ENCODE data around the gene IQGAP2. TPM values are rescaled to one million over a fixed set of nuclear protein-coding genes. Genes with fewer than 3 reads are reported as not detected.

The IQGAP2 gene
- polyA plus RNA-seq, 1 experiment, result 0.01 TPM

DNA sequence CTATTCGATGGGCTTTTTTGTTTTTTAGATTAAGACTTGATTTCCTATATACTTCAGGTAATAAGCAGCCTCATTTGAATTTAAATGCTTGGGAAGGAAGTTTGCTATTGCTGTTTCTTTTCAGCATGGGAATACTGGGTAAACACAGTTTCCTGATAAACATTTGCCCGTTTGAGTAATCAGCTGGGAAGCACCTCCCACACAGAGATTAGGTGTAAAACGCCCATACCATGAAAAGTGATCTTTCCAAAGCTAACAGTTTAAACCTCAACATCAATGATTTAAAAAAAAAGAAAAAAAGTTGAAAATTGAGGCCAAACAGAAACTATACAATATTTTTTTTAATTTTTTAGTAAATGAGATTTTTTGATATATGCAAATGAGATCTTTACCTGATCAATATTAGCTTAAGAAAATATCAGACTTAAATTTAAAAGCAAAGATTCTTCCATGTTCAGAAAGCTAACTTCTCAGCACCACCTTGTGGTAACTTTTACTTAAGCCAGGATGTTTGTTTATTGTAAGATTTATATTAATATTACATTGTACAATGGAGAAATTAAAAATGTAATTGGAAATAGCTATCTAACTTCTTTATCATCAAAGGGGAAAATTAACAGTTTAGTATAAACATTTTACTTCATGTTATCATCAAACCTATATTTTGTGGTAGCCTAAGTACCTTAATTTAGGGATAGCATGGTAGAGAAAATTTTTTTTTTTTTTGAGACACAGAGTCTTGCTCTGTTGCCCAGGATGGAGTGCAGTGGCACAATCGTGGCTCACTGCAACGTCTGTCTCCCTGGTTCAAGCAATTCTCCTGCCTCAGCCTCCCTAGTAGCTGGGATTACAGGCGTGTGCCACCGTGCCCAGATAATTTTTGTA, 180.3 kb downstream of the IQGAP2 start:
- TF ChIP-seq, protein P1, sequence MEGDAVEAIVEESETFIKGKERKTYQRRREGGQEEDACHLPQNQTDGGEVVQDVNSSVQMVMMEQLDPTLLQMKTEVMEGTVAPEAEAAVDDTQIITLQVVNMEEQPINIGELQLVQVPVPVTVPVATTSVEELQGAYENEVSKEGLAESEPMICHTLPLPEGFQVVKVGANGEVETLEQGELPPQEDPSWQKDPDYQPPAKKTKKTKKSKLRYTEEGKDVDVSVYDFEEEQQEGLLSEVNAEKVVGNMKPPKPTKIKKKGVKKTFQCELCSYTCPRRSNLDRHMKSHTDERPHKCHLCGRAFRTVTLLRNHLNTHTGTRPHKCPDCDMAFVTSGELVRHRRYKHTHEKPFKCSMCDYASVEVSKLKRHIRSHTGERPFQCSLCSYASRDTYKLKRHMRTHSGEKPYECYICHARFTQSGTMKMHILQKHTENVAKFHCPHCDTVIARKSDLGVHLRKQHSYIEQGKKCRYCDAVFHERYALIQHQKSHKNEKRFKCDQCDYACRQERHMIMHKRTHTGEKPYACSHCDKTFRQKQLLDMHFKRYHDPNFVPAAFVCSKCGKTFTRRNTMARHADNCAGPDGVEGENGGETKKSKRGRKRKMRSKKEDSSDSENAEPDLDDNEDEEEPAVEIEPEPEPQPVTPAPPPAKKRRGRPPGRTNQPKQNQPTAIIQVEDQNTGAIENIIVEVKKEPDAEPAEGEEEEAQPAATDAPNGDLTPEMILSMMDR (IDR thresholded peaks at IDR 0.05; ENCODE audit: insufficient read depth, low read depth, low read length), result peak; percentile 33; the same call in 1 of the 2 replicates
- H3K4me3 ChIP-seq (ENCODE audit: low read depth, low read length), result no peak overlapping the region
- ChIA-PET CTCF (interaction anchor here (0.6 to 3.0 kb wide), 13 partner anchors 9 to 189 kb away, joined by 3 to 10 read pairs (median 3); no protein-coding TSS in a partner anchor), POLR2A (no interaction called here)
- no peak for DNase-seq (ENCODE audit: low read depth)
- H3K27me3 ChIP-seq (ENCODE audit: control insufficient read depth, insufficient read depth, low read length), result peaks cover 7% of the 10 kb centered on the region
- H3K36me3 ChIP-seq (ENCODE audit: control insufficient read depth, insufficient read depth, low read length), result no peaks in the 10 kb centered on the region

DNA sequence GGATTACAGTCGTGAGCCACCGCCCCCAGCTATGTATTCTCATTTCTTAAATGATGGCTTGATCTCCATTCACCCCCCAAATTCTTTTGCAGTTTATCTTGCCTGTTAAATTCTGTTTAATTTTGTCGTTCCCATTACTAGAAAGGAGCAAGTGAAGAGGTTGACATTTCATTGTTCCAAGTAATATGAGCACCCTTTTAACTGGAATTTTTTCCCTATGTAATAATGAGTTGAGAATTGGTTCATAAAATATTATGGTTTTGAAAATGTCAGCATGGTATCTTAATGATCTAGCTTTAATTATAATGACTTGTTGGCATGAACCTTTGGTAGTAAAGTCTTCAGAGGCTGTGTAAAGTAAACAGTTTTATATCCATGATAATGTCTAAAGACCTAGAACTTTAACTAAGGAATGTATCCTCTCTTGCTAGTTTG, 182.7 kb downstream of the IQGAP2 start:
- DNase-seq (ENCODE audit: low read depth), result no peak
- Histone ChIP-seq H3K4me3 (ENCODE audit: low read depth, low read length) (no peak overlapping the region), H3K36me3 (ENCODE audit: control insufficient read depth, insufficient read depth, low read length) (no peaks in the 10 kb centered on the region), H3K27me3 (ENCODE audit: control insufficient read depth, insufficient read depth, low read length) (peaks cover 7% of the 10 kb centered on the region)
- ChIA-PET POLR2A (no interaction called here), CTCF (no interaction called here)
- TF ChIP-seq, protein P1 (IDR thresholded peaks at IDR 0.05; ENCODE audit: insufficient read depth, low read depth, low read length), result no peak

DNA sequence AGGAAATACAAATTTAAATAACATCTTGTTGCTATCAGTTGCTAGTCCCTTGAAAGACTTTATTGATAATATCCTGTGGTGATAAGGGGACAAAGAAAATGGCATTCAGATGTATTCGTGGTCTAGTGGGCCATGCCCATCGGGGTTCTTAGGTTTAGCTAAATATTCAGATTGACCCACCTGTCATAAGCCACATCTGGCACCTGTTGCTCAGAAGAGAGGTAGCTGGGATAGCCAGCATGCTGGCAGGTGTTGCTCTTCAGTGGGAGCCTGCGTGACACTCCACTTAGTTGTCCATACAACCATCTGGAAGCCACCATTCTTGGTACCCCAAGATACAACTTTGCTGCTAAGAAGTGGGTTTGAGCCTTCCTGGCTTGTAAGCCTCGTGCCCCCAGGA, 183.4 kb downstream of the IQGAP2 start:
- TF ChIP-seq, protein P1 (IDR thresholded peaks at IDR 0.05; ENCODE audit: insufficient read depth, low read depth, low read length), result no peak
- POLR2A ChIA-PET, result no interaction called here
- no peak for DNase-seq (ENCODE audit: low read depth)
- CTCF ChIA-PET, result no interaction called here
- H3K4me3 ChIP-seq (ENCODE audit: low read depth, low read length), result no peak overlapping the region
- peaks cover 9% of the 10 kb centered on the region for H3K27me3 ChIP-seq (ENCODE audit: control insufficient read depth, insufficient read depth, low read length)
- H3K36me3 ChIP-seq (ENCODE audit: control insufficient read depth, insufficient read depth, low read length), result no peaks in the 10 kb centered on the region

DNA sequence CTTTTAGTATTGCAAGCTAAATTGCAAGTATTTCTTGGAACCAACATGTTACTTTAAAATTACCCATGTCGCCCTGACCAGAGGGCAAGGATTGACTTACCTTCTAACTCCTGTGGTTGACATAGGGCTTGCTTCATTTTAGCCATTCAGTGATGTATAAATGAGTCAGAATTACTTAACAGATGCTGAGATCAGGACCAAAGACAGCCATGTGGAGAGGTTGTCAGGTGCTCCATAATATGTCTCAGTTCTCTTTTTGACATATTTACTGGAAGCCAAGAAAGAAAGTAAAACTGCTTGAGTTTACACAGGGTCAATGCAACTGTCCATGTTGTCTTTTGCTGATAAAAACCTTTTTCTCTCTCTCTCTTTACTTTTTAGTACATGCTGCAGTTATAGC, 186.9 kb downstream of the IQGAP2 start:
- TF ChIP-seq, protein P1 (IDR thresholded peaks at IDR 0.05; ENCODE audit: insufficient read depth, low read depth, low read length), result no peak
- no peak for DNase-seq (ENCODE audit: low read depth)
- Histone ChIP-seq H3K36me3 (ENCODE audit: control insufficient read depth, insufficient read depth, low read length) (no peaks in the 10 kb centered on the region), H3K4me3 (ENCODE audit: low read depth, low read length) (no peak overlapping the region), H3K27me3 (ENCODE audit: control insufficient read depth, insufficient read depth, low read length) (peaks cover 14% of the 10 kb centered on the region)
- CTCF ChIA-PET, result no interaction called here
- POLR2A ChIA-PET, result no interaction called here

DNA sequence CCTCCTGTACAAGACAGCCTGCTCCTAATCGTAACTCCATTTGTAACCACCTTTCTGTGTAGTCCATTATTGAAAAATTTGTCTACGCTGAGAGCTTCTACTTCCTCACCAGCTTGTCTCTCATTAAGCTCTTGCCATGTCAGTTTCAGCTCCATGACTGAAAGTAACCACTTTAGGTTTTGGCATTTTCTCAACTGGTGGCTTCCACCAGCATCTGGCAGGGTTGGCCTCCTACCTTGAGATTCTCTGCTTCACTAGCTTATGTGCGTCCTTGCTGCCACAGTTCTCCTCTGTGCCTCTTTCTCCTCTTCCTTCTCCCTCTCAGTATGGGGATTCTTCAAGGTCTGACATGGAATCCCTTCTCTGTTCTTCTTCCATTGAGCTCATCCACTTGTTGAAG, 188.3 kb downstream of the IQGAP2 start:
- no peak for DNase-seq (ENCODE audit: low read depth)
- peaks cover 14% of the 10 kb centered on the region for H3K27me3 ChIP-seq (ENCODE audit: control insufficient read depth, insufficient read depth, low read length)
- POLR2A ChIA-PET, result no interaction called here
- no peak overlapping the region for H3K4me3 ChIP-seq (ENCODE audit: low read depth, low read length)
- CTCF ChIA-PET, result interaction anchor here (1.0 to 1.3 kb wide), 3 partner anchors 9 to 183 kb away, joined by 3 to 5 read pairs (median 4); no protein-coding TSS in a partner anchor
- no peaks in the 10 kb centered on the region for H3K36me3 ChIP-seq (ENCODE audit: control insufficient read depth, insufficient read depth, low read length)
- TF ChIP-seq, protein P1 (IDR thresholded peaks at IDR 0.05; ENCODE audit: insufficient read depth, low read depth, low read length), result no peak
